ENCODE data around the gene KCNG2. TPM values are rescaled to one million over a fixed set of nuclear protein-coding genes. Genes with fewer than 3 reads are reported as not detected.

The KCNG2 gene
- total RNA-seq, 4 donors from 2014 or later = 0.41 to 6.7 TPM; not detected in 2

DNA sequence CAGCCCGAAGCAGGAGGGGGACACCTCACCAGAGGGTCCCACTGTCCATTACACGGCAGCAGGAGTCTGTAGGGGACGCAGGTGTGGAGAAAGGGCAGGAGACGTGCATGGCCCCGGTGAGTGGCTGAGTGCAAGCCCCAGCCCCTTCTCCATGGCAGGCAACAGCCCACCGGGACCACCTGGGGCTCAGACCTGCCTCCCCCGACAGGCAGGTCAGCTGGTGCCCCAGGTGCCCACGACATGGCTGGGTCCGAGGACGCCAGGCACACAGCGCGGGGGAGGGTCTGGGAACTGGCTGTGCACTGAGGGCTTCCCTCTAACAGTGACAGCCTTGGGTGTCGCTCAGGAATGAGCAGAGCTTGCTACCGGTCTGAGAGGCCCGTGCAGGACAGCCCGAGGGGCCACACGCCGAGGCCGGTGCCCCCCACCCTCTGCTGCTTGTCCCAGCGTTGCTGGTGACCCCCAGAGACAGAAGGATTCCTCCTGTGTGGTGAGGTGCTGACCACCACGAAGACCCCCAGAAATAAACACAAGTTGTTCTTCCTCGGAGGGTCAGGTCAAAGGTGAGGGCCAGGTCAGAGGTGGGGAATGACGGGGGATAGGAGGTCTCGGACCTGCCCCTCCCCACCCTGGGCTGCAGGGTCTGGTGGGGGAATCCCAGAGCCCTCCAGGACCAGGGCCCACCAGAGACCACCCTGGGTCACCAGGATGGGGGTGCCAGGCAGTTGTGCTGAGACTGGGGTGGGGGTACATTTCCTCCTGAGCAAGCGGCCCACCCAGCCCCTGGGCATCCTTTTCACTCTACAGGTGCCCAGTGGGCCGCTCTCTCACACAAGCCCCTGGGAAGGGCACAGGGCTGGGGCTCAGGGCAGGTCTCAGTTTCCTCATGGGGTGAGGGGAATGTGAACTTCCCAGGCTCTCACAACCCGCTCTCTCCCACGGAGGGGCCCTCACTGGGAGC lies 103.2 kb downstream of the KCNG2 start:
- Histone ChIP-seq H3K27me3 (no peaks in the 10 kb centered on the region), H3K9me3 (peaks cover 16 to 35% of the 10 kb centered on the region in 2 donors), H3K27ac (no peak overlapping the region), H3K4me1 (no peaks in the 10 kb centered on the region), H3K4me3 (no peak overlapping the region), H3K36me3 (peaks cover 0 to 20% (median 8%) of the 10 kb centered on the region in 4 donors)
- TF ChIP-seq, protein P1, sequence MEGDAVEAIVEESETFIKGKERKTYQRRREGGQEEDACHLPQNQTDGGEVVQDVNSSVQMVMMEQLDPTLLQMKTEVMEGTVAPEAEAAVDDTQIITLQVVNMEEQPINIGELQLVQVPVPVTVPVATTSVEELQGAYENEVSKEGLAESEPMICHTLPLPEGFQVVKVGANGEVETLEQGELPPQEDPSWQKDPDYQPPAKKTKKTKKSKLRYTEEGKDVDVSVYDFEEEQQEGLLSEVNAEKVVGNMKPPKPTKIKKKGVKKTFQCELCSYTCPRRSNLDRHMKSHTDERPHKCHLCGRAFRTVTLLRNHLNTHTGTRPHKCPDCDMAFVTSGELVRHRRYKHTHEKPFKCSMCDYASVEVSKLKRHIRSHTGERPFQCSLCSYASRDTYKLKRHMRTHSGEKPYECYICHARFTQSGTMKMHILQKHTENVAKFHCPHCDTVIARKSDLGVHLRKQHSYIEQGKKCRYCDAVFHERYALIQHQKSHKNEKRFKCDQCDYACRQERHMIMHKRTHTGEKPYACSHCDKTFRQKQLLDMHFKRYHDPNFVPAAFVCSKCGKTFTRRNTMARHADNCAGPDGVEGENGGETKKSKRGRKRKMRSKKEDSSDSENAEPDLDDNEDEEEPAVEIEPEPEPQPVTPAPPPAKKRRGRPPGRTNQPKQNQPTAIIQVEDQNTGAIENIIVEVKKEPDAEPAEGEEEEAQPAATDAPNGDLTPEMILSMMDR (IDR thresholded peaks at IDR 0.05) = no peak
- TF ChIP-seq POLR2AphosphoS5 (IDR thresholded peaks at IDR 0.05) = no peak
- no peak for TF ChIP-seq EP300 (IDR thresholded peaks at IDR 0.05; ENCODE audit: low read depth)
- TF ChIP-seq POLR2A (IDR thresholded peaks at IDR 0.05) = no peak
- DNase-seq = peak; percentile 7
- WGBS, 2 donors (ENCODE audit: low coverage in 1 of 2) = 90 to 95% methylated on average over 8 to 25 of the region's 28 CpGs
- intact Hi-C loops (cut with DNase I; ENCODE audit: low total_unique reads) = no loop called here
- in situ Hi-C loops (cut with MboI; ENCODE audit: low pct_ligation_motif_present in 1 of 4, low pct_unique_long_range_greater_than_20kb in 1 of 4, low sequenced_read_pairs in 3 of 4) = no loop called here

DNA sequence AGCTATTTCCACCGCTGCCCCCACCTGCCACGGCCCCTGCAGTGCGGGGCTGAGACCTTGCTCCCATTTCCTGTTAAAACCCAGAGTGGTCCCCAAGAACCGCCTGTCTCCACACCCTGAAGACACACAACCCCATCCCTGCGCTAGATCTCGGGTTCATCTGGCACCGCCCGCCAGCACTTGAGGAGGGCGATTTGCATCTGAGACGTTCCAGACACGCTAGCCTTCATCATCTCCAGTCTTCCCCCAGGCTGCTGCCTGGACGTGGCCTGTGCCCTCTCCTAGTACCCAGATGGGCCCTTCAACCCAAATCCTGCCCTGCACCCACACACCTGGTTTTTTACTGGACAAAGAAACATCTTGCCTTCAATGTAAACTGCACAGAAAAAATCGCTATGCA lies 103.9 kb downstream of the KCNG2 start:
- DNase-seq = peak; percentile 5
- in situ Hi-C loops (cut with MboI; ENCODE audit: low pct_ligation_motif_present in 1 of 4, low pct_unique_long_range_greater_than_20kb in 1 of 4, low sequenced_read_pairs in 3 of 4) = no loop called here

DNA sequence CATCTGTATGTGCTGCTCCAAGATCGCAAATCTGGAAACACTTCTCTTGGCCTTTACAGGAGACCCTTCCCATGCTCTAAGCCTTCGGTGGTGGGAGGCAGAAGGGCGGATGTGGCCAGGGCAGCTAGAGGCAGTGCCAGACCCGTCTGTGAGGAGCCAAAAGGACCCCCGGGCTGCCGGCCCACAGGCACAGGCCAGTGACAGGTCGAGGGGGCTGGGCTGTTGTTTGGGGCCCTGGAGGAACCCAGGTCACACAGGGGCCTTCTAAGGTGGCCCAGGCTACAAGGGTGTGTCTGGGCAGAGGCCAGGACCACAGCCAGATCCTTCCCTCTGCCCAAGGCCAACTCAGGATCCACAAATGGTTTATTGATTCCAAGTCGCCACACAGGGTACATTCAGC lies 104.3 kb downstream of the KCNG2 start:
- H3K4me3 ChIP-seq = no peak overlapping the region
- intact Hi-C loops (cut with DNase I; ENCODE audit: low total_unique reads) = no loop called here
- no peaks in the 10 kb centered on the region for H3K27me3 ChIP-seq
- H3K36me3 ChIP-seq = peaks cover 0 to 20% (median 8%) of the 10 kb centered on the region in 4 donors
- in situ Hi-C loops (cut with MboI; ENCODE audit: low pct_ligation_motif_present in 1 of 4, low pct_unique_long_range_greater_than_20kb in 1 of 4, low sequenced_read_pairs in 3 of 4) = no loop called here
- 96 to 100% methylated on average over 1 to 8 of the region's 8 CpGs for WGBS, 2 donors (ENCODE audit: low coverage in 1 of 2)
- H3K9me3 ChIP-seq = peaks cover 6 to 23% of the 10 kb centered on the region in 2 donors
- DNase-seq = peak; percentile 5
- H3K4me1 ChIP-seq = no peaks in the 10 kb centered on the region
- H3K27ac ChIP-seq = no peak overlapping the region
- TF ChIP-seq POLR2AphosphoS5 (IDR thresholded peaks at IDR 0.05) (no peak), POLR2A (IDR thresholded peaks at IDR 0.05) (no peak), EP300 (IDR thresholded peaks at IDR 0.05; ENCODE audit: low read depth) (no peak)
- TF ChIP-seq, protein P1 (IDR thresholded peaks at IDR 0.05) = no peak

More for the DNA sequence above, 103.9 kb downstream of the KCNG2 start:
- Histone ChIP-seq H3K36me3 (peaks cover 0 to 20% (median 8%) of the 10 kb centered on the region in 4 donors), H3K9me3 (peaks cover 10 to 27% of the 10 kb centered on the region in 2 donors), H3K27ac (no peak overlapping the region), H3K27me3 (no peaks in the 10 kb centered on the region), H3K4me1 (no peaks in the 10 kb centered on the region), H3K4me3 (no peak overlapping the region)
- WGBS, 2 donors (ENCODE audit: low coverage in 1 of 2) = 93% methylated on average over 13 of the region's 13 CpGs; no CpG with 5 or more reads in 1 of the 2 donors
- TF ChIP-seq POLR2A (IDR thresholded peaks at IDR 0.05) (no peak), POLR2AphosphoS5 (IDR thresholded peaks at IDR 0.05) (no peak), EP300 (IDR thresholded peaks at IDR 0.05; ENCODE audit: low read depth) (no peak)
- TF ChIP-seq, protein P1 (IDR thresholded peaks at IDR 0.05) = no peak
- intact Hi-C loops (cut with DNase I; ENCODE audit: low total_unique reads) = no loop called here

DNA sequence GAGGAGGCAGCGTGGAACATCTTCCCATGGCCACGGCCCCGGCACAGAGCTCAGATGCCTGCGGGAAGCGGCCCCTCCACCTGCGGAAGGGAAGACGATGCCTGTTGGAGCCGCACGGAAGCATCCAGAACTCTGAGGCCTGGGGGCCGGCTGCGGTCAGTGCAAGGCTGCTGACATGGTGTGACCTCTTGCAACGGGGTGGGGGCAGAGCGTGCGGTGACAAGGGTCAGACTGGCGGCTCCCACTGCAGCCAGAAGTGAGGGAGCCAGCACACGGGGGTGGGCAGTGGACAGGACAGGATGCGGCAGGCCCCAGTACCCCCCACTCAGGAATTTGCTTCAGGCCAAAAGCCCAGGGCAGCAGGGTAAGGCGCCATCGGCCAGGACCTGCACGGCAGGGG lies 104.9 kb downstream of the KCNG2 start:
- WGBS, 2 donors (ENCODE audit: low coverage in 1 of 2) = 95 to 98% methylated on average over 7 to 20 of the region's 20 CpGs
- TF ChIP-seq POLR2A (IDR thresholded peaks at IDR 0.05) = no peak
- TF ChIP-seq, protein P1 (IDR thresholded peaks at IDR 0.05) = no peak
- TF ChIP-seq POLR2AphosphoS5 (IDR thresholded peaks at IDR 0.05) = no peak
- no peak for TF ChIP-seq EP300 (IDR thresholded peaks at IDR 0.05; ENCODE audit: low read depth)
- intact Hi-C loops (cut with DNase I; ENCODE audit: low total_unique reads) (no loop called here), in situ Hi-C loops (cut with MboI; ENCODE audit: low pct_ligation_motif_present in 1 of 4, low pct_unique_long_range_greater_than_20kb in 1 of 4, low sequenced_read_pairs in 3 of 4) (no loop called here)
- Histone ChIP-seq H3K27me3 (no peaks in the 10 kb centered on the region), H3K27ac (no peak overlapping the region), H3K4me1 (no peaks in the 10 kb centered on the region), H3K36me3 (peaks cover 0 to 20% (median 8%) of the 10 kb centered on the region in 4 donors), H3K9me3 (peaks cover under 1 to 18% of the 10 kb centered on the region in 2 donors), H3K4me3 (no peak overlapping the region)
- peak; percentile 6 for DNase-seq

Data from transverse colon (tissue), 4 donors.